Hematopoietic multipotent progenitor cell treated with erythropoietin and hydrocortisone succinate and interleukin-3 and kit ligand, for 4 days (in vitro differentiated cells): ENCODE data around the gene CDC42EP5.
"Not testable (repeated sequence)": the region's sequence is repeated elsewhere in the genome, so short reads cannot be mapped to it uniquely, and the experiment has no call there.

ENCODE experiments used
- DNase-seq: peaks from one replicate; pipeline ENCODE4 v3.0.0-alpha.2; 2015

Gene CDC42EP5, protein sequence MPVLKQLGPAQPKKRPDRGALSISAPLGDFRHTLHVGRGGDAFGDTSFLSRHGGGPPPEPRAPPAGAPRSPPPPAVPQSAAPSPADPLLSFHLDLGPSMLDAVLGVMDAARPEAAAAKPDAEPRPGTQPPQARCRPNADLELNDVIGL

GRCh38 chr19:54473071-54473891 lies at the start of gene CDC42EP5:
TSS of gene CDC42EP5 (minus strand) at chr19:54473296. CDS start at chr19:54465547, 7,749 bp downstream.
- DNase-seq, result peak; percentile 43

GRCh38 chr19:54521860-54522513 lies 48.9 kb upstream of the CDC42EP5 start:
- DNase-seq, result no peak

- DNase-seq, result peak; percentile 11
Observed at GRCh38 chr19:54521022-54521859, 48.1 kb upstream of the CDC42EP5 start.

DNA sequence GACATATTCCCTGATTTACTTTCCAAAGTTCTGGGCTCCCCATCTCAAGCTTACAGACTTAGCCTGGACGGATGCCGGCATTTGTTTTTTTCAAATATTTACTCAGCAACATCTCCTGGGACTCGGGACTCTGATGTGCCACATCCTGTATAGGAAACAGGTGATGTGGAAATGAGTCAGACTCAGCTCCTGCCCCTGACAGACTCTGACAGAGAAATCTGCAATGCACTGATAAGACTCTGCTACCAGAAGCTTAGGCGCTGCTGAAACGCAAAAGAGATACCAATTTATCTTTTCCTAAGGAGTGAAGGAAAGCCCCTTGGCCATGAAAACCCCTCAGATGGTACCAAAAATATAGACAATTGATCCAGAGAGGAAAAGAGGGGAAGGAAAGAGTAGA lies 45.7 kb upstream of the CDC42EP5 start:
- peak; percentile 63 for DNase-seq

- DNase-seq, result peak; percentile 88
Observed at GRCh38 chr19:54517483-54517882, 44.4 kb upstream of the CDC42EP5 start.

DNA sequence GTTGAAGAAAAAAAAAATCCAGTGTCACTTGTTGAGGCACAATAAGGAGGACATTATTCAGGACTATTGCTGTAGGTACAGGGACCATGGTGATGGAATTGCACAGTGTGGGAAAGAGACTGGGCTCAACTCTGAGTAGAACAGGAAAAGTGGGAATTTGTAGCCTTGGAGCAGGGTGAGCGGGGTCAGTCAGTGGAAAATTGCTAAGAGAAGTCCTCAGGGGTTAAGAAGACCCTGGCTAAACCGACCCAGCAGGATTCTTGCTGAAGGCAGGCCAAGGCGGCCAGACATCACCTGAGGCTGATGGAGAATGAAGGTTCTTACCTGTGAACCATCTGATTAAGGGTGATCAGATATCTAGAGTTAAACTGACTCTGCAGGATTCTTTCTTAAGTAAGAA lies 42.1 kb upstream of the CDC42EP5 start:
- DNase-seq, result no peak

DNA sequence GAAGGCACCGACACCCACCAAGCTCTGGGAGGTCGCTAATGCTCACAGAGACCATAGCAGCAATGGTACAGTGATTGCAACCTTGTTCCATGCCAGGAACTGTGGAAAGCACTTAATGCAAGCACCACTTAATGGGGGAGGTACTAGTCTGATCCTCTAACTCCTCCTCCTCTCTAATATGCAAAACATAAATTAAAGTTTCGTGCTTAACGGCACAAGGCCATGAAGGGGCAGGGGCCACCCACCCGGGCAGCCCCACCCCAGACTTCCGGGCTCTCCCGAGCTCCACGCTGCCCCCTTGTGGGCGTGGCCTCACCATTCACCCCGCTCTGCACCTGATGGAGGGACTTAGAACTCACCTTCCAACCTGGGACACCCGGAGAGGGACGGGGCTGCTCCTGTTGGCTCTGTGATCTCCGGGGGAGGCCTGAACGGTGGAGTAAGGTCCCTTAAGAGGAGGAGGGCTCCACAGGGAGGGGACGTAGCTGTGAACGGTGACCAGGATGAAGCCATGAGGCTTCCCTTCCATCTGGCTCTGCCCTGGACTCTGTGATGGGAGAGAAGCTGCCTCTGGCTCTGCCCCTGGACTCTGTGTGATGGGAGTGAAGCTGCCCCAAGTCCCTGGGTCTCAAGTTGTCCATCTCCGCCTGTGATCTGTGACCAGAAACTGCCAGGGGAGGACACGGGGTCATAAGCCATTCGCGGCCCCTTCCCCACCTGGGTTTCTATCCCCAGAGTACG lies 36.3 kb upstream of the CDC42EP5 start:
- not testable (repeated sequence) for DNase-seq

GRCh38 chr19:54508487-54508886 lies 35.4 kb upstream of the CDC42EP5 start:
- not testable (repeated sequence) for DNase-seq

GRCh38 chr19:54507824-54508223 lies 34.7 kb upstream of the CDC42EP5 start:
- no peak for DNase-seq

DNA sequence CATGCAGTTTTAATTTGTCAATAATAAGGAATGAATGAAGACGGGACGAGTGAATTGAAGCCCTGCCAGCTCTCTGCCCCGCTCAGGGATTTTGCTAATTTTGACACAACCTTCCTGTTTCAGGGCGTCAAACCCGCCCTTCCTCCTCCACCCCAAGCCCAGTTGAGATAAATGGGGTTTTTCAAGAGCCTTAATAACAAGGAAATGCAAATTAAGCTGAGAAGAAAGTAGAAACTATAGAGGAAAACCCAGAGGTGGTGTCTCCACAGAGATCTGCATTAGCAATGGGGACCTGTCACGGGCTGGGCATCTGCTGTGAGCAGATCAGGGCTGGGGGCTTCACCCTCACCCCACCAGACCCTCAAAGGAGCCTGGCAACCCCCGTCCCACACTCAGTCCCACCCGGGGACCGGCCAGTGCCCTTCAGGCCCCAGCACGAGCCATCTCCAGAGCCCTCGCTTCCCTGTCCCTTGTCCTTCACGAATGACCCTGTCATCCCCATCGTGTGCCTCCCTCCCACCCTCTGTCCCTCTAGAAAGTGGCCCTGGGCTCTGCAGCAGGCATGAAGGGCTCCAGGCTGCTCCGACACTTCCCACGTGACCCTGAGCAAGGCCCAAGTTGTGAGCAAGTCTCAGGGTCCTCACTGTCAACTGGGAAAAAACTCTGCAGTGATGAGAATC lies 34.1 kb upstream of the CDC42EP5 start:
- not testable (repeated sequence) for DNase-seq

DNA sequence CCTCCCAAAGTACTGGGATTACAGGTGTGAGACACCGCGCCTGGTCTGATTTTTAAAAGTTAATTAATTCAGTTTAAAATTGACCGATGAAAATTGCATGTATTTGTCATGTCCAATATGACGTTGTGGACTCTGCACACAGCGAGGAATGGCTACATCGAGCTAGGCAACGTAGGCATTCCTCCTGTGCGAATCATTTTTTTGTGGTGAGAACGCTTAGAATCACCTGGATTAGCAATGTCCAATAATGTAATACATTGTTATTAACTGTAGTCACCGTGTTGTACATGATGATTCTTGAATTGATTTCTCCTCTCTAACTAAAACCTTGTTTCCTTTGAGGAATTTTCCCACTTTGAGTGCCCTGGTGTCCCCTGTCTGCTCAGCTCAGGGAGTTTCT lies 33.0 kb upstream of the CDC42EP5 start:
- no peak for DNase-seq

DNA sequence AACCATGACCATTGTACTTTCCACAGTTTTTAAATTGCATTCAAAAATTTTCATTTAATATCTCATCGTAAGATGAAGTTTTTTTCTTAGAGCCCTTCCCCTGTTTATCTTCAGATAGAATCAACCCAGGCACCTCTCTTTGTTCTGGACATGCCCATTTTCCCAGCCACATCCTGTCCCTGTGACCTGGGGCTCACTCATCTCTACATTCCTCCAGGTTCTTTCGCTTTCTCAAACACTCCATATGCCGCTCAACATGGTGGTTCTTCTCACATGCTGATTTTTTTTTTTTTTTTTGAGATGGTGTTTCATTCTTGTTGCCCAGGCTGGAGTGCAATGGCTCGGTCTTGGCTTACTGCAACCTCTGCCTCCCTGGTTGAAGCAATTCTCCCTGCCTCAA lies 32.4 kb upstream of the CDC42EP5 start:
- DNase-seq, result not testable (repeated sequence)

- DNase-seq, result no peak
Observed at GRCh38 chr19:54502518-54503048, 29.5 kb upstream of the CDC42EP5 start, which contains the start of gene LAIR2. TSS of gene LAIR2 (plus strand) at chr19:54502831. CDS start at chr19:54502919, 88 bp downstream.

- not testable (repeated sequence) for DNase-seq
Observed at GRCh38 chr19:54498451-54498772, 25.3 kb upstream of the CDC42EP5 start.

GRCh38 chr19:54497747-54498450 lies 24.8 kb upstream of the CDC42EP5 start:
- DNase-seq, result not testable (repeated sequence)

GRCh38 chr19:54495284-54495683 lies 22.2 kb upstream of the CDC42EP5 start:
- not testable (repeated sequence) for DNase-seq

- no peak for DNase-seq
Observed at GRCh38 chr19:54493967-54494585, 21.0 kb upstream of the CDC42EP5 start.

- DNase-seq, result not testable (repeated sequence)
Observed at GRCh38 chr19:54493056-54493455, 20.0 kb upstream of the CDC42EP5 start.

- DNase-seq, result no peak
Observed at GRCh38 chr19:54492568-54492967, 19.5 kb upstream of the CDC42EP5 start.

- DNase-seq, result no peak
Observed at GRCh38 chr19:54489766-54490165, 16.7 kb upstream of the CDC42EP5 start.
